H1 (cell line): ENCODE results near the gene ZBTB20. TPM values are rescaled to one million over a fixed set of nuclear protein-coding genes. Genes with fewer than 3 reads are reported as not detected.

ENCODE experiments used
- CTCF ChIA-PET: fragments of 300-600 bp; sonication (Branson Sonifier 250); formaldehyde crosslinking; loops from one replicate; lab custom pipeline; 2021; ENCODE audit not compliant: partially characterized antibody; lab: Charles Lee
- POLR2A ChIA-PET: fragments of 300-600 bp; sonication (Branson Sonifier 250); formaldehyde crosslinking; loops from one replicate; lab custom pipeline; 2021; ENCODE audit warnings: inconsistent platforms; ENCODE audit not compliant: partially characterized antibody; lab: Charles Lee
- DNase-seq, 2 experiments: peaks; one replicate each; pipeline versions ENCODE4 v3.0.0 to v3.0.0-alpha.2; 2010 to 2022; ENCODE audit warnings: low spot score in 2 of 2, low read depth in 1 of 2, mixed read lengths in 1 of 2
- FAIRE-seq: peaks from 2 replicates; lab custom pipeline; 2011; peaks lifted over from hg19 to GRCh38; lab: Jason Lieb, UNC
- H2AFZ ChIP-seq: 2 replicates; pipeline ENCODE4 v1.8.1; 2012; ENCODE audit warnings: low read length, inconsistent platforms
- H2AK5ac ChIP-seq: 2 replicates; pipeline ENCODE4 v1.6.1; 2013; ENCODE audit warnings: low read depth, low read length
- H2BK120ac ChIP-seq: replicated peaks from 2 replicates; pipeline ENCODE3; 2013; ENCODE audit warnings: low read depth, low read length, inconsistent platforms
- H2BK12ac ChIP-seq: 2 replicates; pipeline ENCODE4 v1.6.1; 2013; ENCODE audit warnings: low read depth, low read length
- H2BK15ac ChIP-seq: 2 replicates; pipeline ENCODE4 v1.6.1; 2013; ENCODE audit warnings: low read length
- H2BK20ac ChIP-seq: 2 replicates; pipeline ENCODE4 v1.6.1; 2013; ENCODE audit warnings: low read length
- H2BK5ac ChIP-seq: 2 replicates; pipeline ENCODE4 v1.6.1; 2013; ENCODE audit warnings: low read depth, low read length
- H3K14ac ChIP-seq: 2 replicates; pipeline ENCODE4 v1.6.1; 2013; ENCODE audit warnings: inconsistent platforms; ENCODE audit not compliant: insufficient read length
- H3K18ac ChIP-seq: 2 replicates; pipeline ENCODE4 v1.6.1; 2013; ENCODE audit warnings: low read length; ENCODE audit errors: extremely low read depth
- H3K23ac ChIP-seq: 2 replicates; pipeline ENCODE4 v1.6.1; 2013; ENCODE audit warnings: inconsistent platforms; ENCODE audit not compliant: insufficient read length
- H3K23me2 ChIP-seq: 2 replicates; pipeline ENCODE4 v1.6.1; 2013; ENCODE audit warnings: low read depth, low read length
- H3K27ac ChIP-seq: 2 replicates; pipeline ENCODE4 v1.6.1; 2011; ENCODE audit warnings: low read depth, low read length, inconsistent platforms
- H3K27me3 ChIP-seq, 4 experiments: replicated peaks in 1 of 4; 1 replicate in 1 of 4; 2 replicates in 3 of 4; pipeline versions ENCODE4 v1.6.1 to v1.8.1; 2011 to 2013; ENCODE audit warnings: low read length in 3 of 4, mild to moderate bottlenecking in 3 of 4, inconsistent platforms in 2 of 4, mixed read lengths in 2 of 4, moderate library complexity in 1 of 4; ENCODE audit not compliant: control insufficient read depth in 3 of 4, insufficient read depth in 3 of 4; ENCODE audit errors: extremely low read depth in 1 of 4
- H3K36me3 ChIP-seq, 4 experiments: 2 replicates each; pipeline versions ENCODE4 v1.6.1 to v1.8.1; 2011 to 2013; ENCODE audit warnings: mild to moderate bottlenecking in 4 of 4, low read length in 3 of 4, moderate library complexity in 2 of 4, control low read depth in 1 of 4, inconsistent platforms in 1 of 4; ENCODE audit not compliant: insufficient read depth in 4 of 4, control insufficient read depth in 2 of 4
- H3K4ac ChIP-seq: replicated peaks from 2 replicates; pipeline ENCODE3; 2013; ENCODE audit warnings: low read length, low read depth, mixed read lengths, inconsistent platforms; ENCODE audit not compliant: insufficient read length
- H3K4me1 ChIP-seq, 4 experiments: replicated peaks in 1 of 4; 1 replicate in 1 of 4; 2 replicates in 3 of 4; pipeline versions ENCODE4 v1.6.1 to v1.8.1; 2011 to 2013; ENCODE audit warnings: low read length in 3 of 4, inconsistent platforms in 2 of 4, mixed read lengths in 1 of 4; ENCODE audit not compliant: insufficient read depth in 4 of 4, control insufficient read depth in 3 of 4
- H3K4me2 ChIP-seq, 2 experiments: 2 replicates each; pipeline versions ENCODE4 v1.6.1 to v1.8.1; 2011 to 2013; ENCODE audit warnings: low read depth in 2 of 2, low read length in 2 of 2, control low read depth in 1 of 2, inconsistent platforms in 1 of 2, mild to moderate bottlenecking in 1 of 2; ENCODE audit not compliant: insufficient read depth in 1 of 2
- H3K4me3 ChIP-seq, 4 experiments: fragments of 200-600, 300-600 bp in 1 of 4; sonication (generic), shearing (Covaris generic), sonication (Bioruptor Twin) in 1 of 4; 2 replicates each; pipeline versions ENCODE4 v1.5.1 to v1.8.1; 2011 to 2016; ENCODE audit warnings: low read length in 4 of 4, low read depth in 3 of 4, control low read depth in 2 of 4, inconsistent platforms in 2 of 4, mild to moderate bottlenecking in 2 of 4, mixed read lengths in 1 of 4, moderate library complexity in 1 of 4; ENCODE audit not compliant: insufficient read depth in 2 of 4; ENCODE audit errors: extremely low read depth in 1 of 4
- H3K56ac ChIP-seq: replicated peaks from 2 replicates; pipeline ENCODE3; 2013; ENCODE audit warnings: low read depth, mild to moderate bottlenecking, mixed read lengths, low read length, inconsistent platforms; ENCODE audit not compliant: insufficient read length
- H3K79me1 ChIP-seq: 2 replicates; pipeline ENCODE4 v1.6.1; 2013; ENCODE audit warnings: low read depth, low read length, control low read depth
- H3K79me2 ChIP-seq, 2 experiments: 2 replicates each; pipeline versions ENCODE4 v1.6.1 to v1.8.1; 2012 to 2013; ENCODE audit warnings: low read length in 2 of 2, mild to moderate bottlenecking in 2 of 2, inconsistent platforms in 1 of 2; ENCODE audit not compliant: insufficient read depth in 2 of 2, control insufficient read depth in 1 of 2
- H3K9ac ChIP-seq, 4 experiments: replicated peaks in 1 of 4; 1 replicate in 1 of 4; 2 replicates in 3 of 4; pipeline versions ENCODE4 v1.6.1 to v1.8.1; 2011 to 2013; ENCODE audit warnings: low read depth in 3 of 4, low read length in 3 of 4, control low read depth in 2 of 4, mild to moderate bottlenecking in 2 of 4, moderate library complexity in 2 of 4, inconsistent platforms in 1 of 4; ENCODE audit errors: extremely low read depth in 1 of 4
- H3K9me3 ChIP-seq, 2 experiments: 2 replicates each; pipeline versions ENCODE4 v1.6.1 to v1.8.1; 2012 to 2013; ENCODE audit warnings: mild to moderate bottlenecking in 2 of 2, moderate library complexity in 2 of 2, control low read depth in 1 of 2, inconsistent platforms in 1 of 2, low read depth in 1 of 2, low read length in 1 of 2, mixed read lengths in 1 of 2; ENCODE audit not compliant: insufficient read depth in 2 of 2
- H4K20me1 ChIP-seq, 2 experiments: replicated peaks in 1 of 2; 2 replicates each; pipeline versions ENCODE3 to v1.8.1; 2011 to 2013; ENCODE audit warnings: inconsistent platforms in 2 of 2, low read length in 2 of 2, mild to moderate bottlenecking in 1 of 2; ENCODE audit not compliant: insufficient read depth in 2 of 2, control insufficient read depth in 1 of 2
- H4K5ac ChIP-seq: 2 replicates; pipeline ENCODE4 v1.6.1; 2013; ENCODE audit warnings: low read length, low read depth, mixed read lengths, inconsistent platforms; ENCODE audit not compliant: insufficient read length
- H4K8ac ChIP-seq: 2 replicates; pipeline ENCODE4 v1.8.0; 2013; ENCODE audit warnings: mild to moderate bottlenecking, moderate library complexity, low read length, inconsistent platforms; ENCODE audit not compliant: insufficient read depth; ENCODE audit errors: extremely low read depth
- H4K91ac ChIP-seq: replicated peaks from 2 replicates; pipeline ENCODE3; 2013; ENCODE audit warnings: low read length, mixed read lengths, inconsistent platforms; ENCODE audit not compliant: insufficient read length
- CBX5 ChIP-seq: fragments of 300-800, 300-1000 bp; sonication (generic); IDR thresholded peaks from 2 replicates; pipeline ENCODE4 v1.7.1; 2016; ENCODE audit warnings: antibody characterized with exemption, low read length, low read depth
- CBX8 ChIP-seq: fragments of 300-800, 300-1000 bp; sonication (generic); IDR thresholded peaks from 2 replicates; pipeline ENCODE4 v1.7.1; 2016; ENCODE audit warnings: low read depth, low read length, borderline replicate concordance
- CTCF ChIP-seq, 3 experiments: IDR thresholded peaks; 1 replicate in 2 of 3; 2 replicates in 1 of 3; pipeline versions ENCODE4 v1.5.1 to v1.6.1; 2011; ENCODE audit warnings: low read length in 3 of 3, mild to moderate bottlenecking in 3 of 3, inconsistent platforms in 2 of 3, low read depth in 1 of 3, moderate library complexity in 1 of 3; ENCODE audit not compliant: insufficient read depth in 1 of 3; ENCODE audit errors: control extremely low read depth in 1 of 3
- WGBS, 2 experiments: shearing (Covaris generic) in 1 of 2; methylation state at CpG; one replicate each; pipeline versions ENCODE4 v1.1.6 to v1.1.7; 2013 to 2015; ENCODE audit warnings: low lambda C conversion rate in 2 of 2, mixed read lengths in 2 of 2, inconsistent platforms in 1 of 2, low coverage in 1 of 2, missing lambda C conversion rate in 1 of 2; ENCODE audit not compliant: insufficient replicate concordance in 2 of 2, insufficient coverage in 1 of 2, insufficient read length in 1 of 2; ENCODE audit errors: extremely low coverage in 1 of 2, missing lambda C conversion rate in 1 of 2; 5-methylcytosine and 5-hydroxymethylcytosine counted together
- polyA plus RNA-seq, 7 experiments: library from polyadenylated mRNA; depleted of rRNA in 3 of 7; stranded (reverse) in 5 of 7; unstranded in 2 of 7; fragments of >200 nt in 5 of 7; fragments of 200-250 nt in 2 of 7; gene quantifications; 1 replicate in 5 of 7; 2 replicates in 1 of 7; 4 replicates in 1 of 7; pipeline versions ENCODE4 v1.2.1 to v1.2.3, GENCODE V29; 2011 to 2013; ENCODE audit warnings: missing spikeins in 2 of 7, mixed read lengths in 2 of 7
- total RNA-seq: library from RNA; stranded (reverse); fragmentation: NEBNext Ultra II Directional; extraction: Animal tissue kit (Norgen Biotek cat#: 25700); gene quantifications from 2 replicates; pipeline ENCODE4 v1.2.1, GENCODE V29; 2021
- TF ChIP-seq, protein P1 (sequence below): IDR thresholded peaks from 2 replicates; pipeline ENCODE4 v1.6.1; 2012; ENCODE audit warnings: inconsistent platforms

Gene ZBTB20
- total and polyA plus RNA-seq, 2 of the 8 experiments (the other 6 are each of a cell fraction or from before 2014, with no cell fraction given), result 0.35 to 1.3 TPM

DNA sequence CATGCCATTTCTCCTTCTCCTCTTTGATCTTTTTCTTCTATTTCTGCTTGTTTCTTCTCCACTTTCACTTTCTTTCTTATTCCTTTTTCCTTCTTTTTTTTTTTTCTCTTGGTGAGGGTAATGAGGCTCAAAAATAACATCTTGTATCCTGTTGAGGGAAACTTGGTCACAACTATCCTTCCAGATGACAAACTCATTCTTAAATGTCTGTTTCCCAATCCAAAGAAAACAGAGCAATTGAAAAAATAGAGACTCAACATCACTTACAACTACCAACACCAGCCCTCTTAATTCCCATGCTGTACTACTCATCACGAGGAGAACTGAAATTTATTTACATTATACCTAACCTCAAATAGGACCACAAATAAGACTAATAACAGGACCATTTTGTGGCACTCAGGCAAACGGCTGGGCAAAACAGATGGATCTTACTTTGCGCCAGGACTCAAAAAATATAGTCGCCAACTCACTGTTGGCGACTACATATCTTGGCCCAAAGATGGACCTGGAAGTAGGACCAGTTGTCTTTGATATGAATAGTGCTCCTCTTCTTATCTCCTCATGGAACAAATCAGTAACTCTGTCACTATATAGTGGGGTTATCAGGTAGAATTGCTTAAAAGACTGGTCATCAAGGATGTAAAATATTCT, 343.9 kb downstream of the ZBTB20 start:
- no peak overlapping the region for H4K91ac ChIP-seq
- no peaks in the 10 kb centered on the region; the same call in 1 of the 2 replicates for H3K23me2 ChIP-seq
- no peak overlapping the region for H3K14ac ChIP-seq
- no peak overlapping the region for H3K4me2 ChIP-seq
- H3K4me3 ChIP-seq, result no peak overlapping the region
- ChIA-PET CTCF (no interaction called here), POLR2A (no interaction called here)
- no peak overlapping the region for H3K56ac ChIP-seq
- peak overlapping the region; percentile 43 for H2BK120ac ChIP-seq
- H2BK12ac ChIP-seq, result no peak overlapping the region
- H2BK5ac ChIP-seq, result no peak overlapping the region
- FAIRE-seq, result no peak
- no peak overlapping the region for H2BK20ac ChIP-seq
- no peaks in the 10 kb centered on the region for H4K20me1 ChIP-seq
- no peaks in the 10 kb centered on the region for H3K9me3 ChIP-seq
- H2AK5ac ChIP-seq, result no peak overlapping the region
- H3K18ac ChIP-seq, result no peak overlapping the region
- no peak overlapping the region for H4K8ac ChIP-seq
- no peaks in the 10 kb centered on the region for H3K36me3 ChIP-seq
- no peak overlapping the region for H4K5ac ChIP-seq
- TF ChIP-seq CTCF (IDR thresholded peaks at IDR 0.05; ENCODE audit: control extremely low read depth in 1 of 3, insufficient read depth in 1 of 3, low read depth in 1 of 3, low read length in 3 of 3) (no peak), CBX8 (no peak), CBX5 (no peak)
- TF ChIP-seq, protein P1, sequence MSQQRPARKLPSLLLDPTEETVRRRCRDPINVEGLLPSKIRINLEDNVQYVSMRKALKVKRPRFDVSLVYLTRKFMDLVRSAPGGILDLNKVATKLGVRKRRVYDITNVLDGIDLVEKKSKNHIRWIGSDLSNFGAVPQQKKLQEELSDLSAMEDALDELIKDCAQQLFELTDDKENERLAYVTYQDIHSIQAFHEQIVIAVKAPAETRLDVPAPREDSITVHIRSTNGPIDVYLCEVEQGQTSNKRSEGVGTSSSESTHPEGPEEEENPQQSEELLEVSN, result no peak
- no peaks in the 10 kb centered on the region for H3K27me3 ChIP-seq
- no peaks in the 10 kb centered on the region for H3K79me2 ChIP-seq
- peaks cover 0 to 2% (median 0%) of the 10 kb centered on the region in 4 experiments; a peak in 1 of 7 replicates for H3K4me1 ChIP-seq
- no peak overlapping the region for H3K27ac ChIP-seq
- H3K4ac ChIP-seq, result no peak overlapping the region
- no peak overlapping the region for H2AFZ ChIP-seq
- H3K79me1 ChIP-seq, result no peaks in the 10 kb centered on the region
- 96% methylated on average over 5 of the region's 5 CpGs; no CpG with 5 or more reads in 1 of the 2 experiments for WGBS, 2 experiments
- H3K9ac ChIP-seq, result no peak overlapping the region
- H3K23ac ChIP-seq, result no peak overlapping the region
- H2BK15ac ChIP-seq, result no peak overlapping the region
- no peak for DNase-seq
